Breast epithelium (tissue), 3 donors: Measurements from ENCODE around the gene PHF12.

Experiments used
- POLR2A ChIP-seq: fragments of 450-650 bp; IDR thresholded peaks from one replicate; pipeline ENCODE4 v1.6.1; 2016; ENCODE audit warnings: antibody characterized with exemption, mild to moderate bottlenecking, moderate library complexity
- TF ChIP-seq, protein P1 (sequence below), 3 donors: fragments of 450-650 bp; IDR thresholded peaks; one replicate each; pipeline ENCODE4 v1.5.1; 2016 to 2017; ENCODE audit warnings: antibody characterized with exemption in 3 of 3, mild to moderate bottlenecking in 3 of 3, moderate library complexity in 3 of 3

DNA sequence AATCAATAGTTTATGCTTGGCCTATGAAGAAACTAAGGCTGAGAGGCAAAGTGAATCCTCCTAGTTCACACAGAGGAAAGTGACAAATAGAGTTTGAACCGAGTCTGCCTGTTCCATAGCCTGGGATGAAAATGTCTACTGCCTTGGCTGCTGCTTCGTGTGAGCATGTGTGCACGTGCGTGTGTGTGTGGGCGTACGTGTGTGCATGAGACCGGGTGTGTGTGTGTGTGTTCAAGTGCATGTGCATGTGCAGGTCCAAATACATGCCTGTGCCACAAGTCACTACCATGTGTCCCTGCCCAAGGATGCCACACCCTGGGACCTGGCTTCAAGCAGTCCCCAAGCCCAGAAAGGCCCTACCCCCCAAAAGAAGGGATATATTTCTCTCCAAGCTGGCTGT lies 40.9 kb upstream of the PHF12 start:
- TF ChIP-seq, protein P1, sequence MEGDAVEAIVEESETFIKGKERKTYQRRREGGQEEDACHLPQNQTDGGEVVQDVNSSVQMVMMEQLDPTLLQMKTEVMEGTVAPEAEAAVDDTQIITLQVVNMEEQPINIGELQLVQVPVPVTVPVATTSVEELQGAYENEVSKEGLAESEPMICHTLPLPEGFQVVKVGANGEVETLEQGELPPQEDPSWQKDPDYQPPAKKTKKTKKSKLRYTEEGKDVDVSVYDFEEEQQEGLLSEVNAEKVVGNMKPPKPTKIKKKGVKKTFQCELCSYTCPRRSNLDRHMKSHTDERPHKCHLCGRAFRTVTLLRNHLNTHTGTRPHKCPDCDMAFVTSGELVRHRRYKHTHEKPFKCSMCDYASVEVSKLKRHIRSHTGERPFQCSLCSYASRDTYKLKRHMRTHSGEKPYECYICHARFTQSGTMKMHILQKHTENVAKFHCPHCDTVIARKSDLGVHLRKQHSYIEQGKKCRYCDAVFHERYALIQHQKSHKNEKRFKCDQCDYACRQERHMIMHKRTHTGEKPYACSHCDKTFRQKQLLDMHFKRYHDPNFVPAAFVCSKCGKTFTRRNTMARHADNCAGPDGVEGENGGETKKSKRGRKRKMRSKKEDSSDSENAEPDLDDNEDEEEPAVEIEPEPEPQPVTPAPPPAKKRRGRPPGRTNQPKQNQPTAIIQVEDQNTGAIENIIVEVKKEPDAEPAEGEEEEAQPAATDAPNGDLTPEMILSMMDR (IDR thresholded peaks at IDR 0.05), result no peak
- no peak for TF ChIP-seq POLR2A
